ENCODE data around the gene STXBP2.
"Not testable (repeated sequence)": the region's sequence is repeated elsewhere in the genome, so short reads cannot be mapped to it uniquely, and the experiment has no call there.

Gene STXBP2

GRCh38 chr19:7635670-7636069 is 1.2 kb upstream of the STXBP2 start:
- DNase-seq, result no peak

- DNase-seq, result no peak
Measured at GRCh38 chr19:7636317-7636690, 606 bp upstream of the STXBP2 start.

- peak; percentile 72 for DNase-seq
Measured at GRCh38 chr19:7637374-7638256, 705 bp downstream of the STXBP2 start.

GRCh38 chr19:7638802-7639465 is 2.0 kb downstream of the STXBP2 start:
- DNase-seq, result no peak

- DNase-seq, result no peak
Measured at GRCh38 chr19:7639863-7640348, 3.0 kb downstream of the STXBP2 start.

GRCh38 chr19:7640803-7641202 is 3.9 kb downstream of the STXBP2 start:
- no peak for DNase-seq

- no peak for DNase-seq
Measured at GRCh38 chr19:7641290-7642276, 4.7 kb downstream of the STXBP2 start.

GRCh38 chr19:7642295-7643030 is 5.6 kb downstream of the STXBP2 start:
- no peak for DNase-seq

- DNase-seq, result no peak
Measured at GRCh38 chr19:7643031-7643415, 6.1 kb downstream of the STXBP2 start.

- DNase-seq, result not testable (repeated sequence)
Measured at GRCh38 chr19:7643629-7644549, 7.0 kb downstream of the STXBP2 start.

GRCh38 chr19:7644550-7644877 is 7.6 kb downstream of the STXBP2 start:
- no peak for DNase-seq

GRCh38 chr19:7645163-7645562 is 8.3 kb downstream of the STXBP2 start:
- DNase-seq, result no peak

- no peak for DNase-seq
Measured at GRCh38 chr19:7645656-7646425, 8.9 kb downstream of the STXBP2 start.

GRCh38 chr19:7646426-7646700 is 9.5 kb downstream of the STXBP2 start:
- DNase-seq, result no peak

- DNase-seq, result no peak
Measured at GRCh38 chr19:7647156-7647555, 10.2 kb downstream of the STXBP2 start.

- DNase-seq, result no peak
Measured at GRCh38 chr19:7648265-7649014, 11.5 kb downstream of the STXBP2 start.

- DNase-seq, result no peak
Measured at GRCh38 chr19:7650148-7650547, 13.2 kb downstream of the STXBP2 start.

GRCh38 chr19:7652061-7652641 is 15.2 kb downstream of the STXBP2 start:
- peak; percentile 96 for DNase-seq

- DNase-seq, result no peak
Measured at GRCh38 chr19:7654401-7654800, 17.5 kb downstream of the STXBP2 start.

- no peak for DNase-seq
Measured at GRCh38 chr19:7655581-7655980, 18.7 kb downstream of the STXBP2 start.

Measured in activated effector memory CD4-positive, alpha-beta T cell treated with anti-CD3 and anti-CD28 coated beads, Interleukin-2, amount 50 U/mL, for 16 hours (primary cell).